22Rv1 (cell line): ENCODE data around the gene FDX2.

ENCODE experiments used
- ZFX ChIP-seq: fragments of 450-650 bp; IDR thresholded peaks from 2 replicates; pipeline ENCODE4 v1.6.1; 2017; ENCODE audit warnings: antibody characterized with exemption, borderline replicate concordance
- TF ChIP-seq, protein P1 (sequence below): fragments of 450-650 bp; IDR thresholded peaks from 2 replicates; pipeline ENCODE4 v1.5.1; 2017; ENCODE audit warnings: mild to moderate bottlenecking

DNA sequence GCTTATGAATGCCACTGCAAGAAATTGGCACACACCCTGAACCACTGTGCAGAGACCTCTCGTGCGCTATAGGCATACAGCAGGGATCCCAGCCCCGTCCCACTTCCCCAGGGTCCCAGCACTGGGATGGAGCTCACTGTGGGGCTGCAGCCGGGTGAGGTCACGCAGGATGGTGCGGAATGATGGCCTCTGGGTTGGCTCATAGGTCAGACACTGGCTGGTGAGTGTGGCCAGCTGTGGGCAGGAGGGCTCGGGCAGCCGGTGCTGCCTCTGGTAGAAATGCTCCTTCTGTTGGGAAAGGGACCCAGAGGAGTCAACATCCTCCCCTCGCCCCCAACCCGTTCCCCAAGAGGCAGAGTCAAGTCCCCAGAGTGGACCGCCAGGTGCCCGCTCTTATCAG is 40.6 kb upstream of the FDX2 start:
- TF ChIP-seq, protein P1, sequence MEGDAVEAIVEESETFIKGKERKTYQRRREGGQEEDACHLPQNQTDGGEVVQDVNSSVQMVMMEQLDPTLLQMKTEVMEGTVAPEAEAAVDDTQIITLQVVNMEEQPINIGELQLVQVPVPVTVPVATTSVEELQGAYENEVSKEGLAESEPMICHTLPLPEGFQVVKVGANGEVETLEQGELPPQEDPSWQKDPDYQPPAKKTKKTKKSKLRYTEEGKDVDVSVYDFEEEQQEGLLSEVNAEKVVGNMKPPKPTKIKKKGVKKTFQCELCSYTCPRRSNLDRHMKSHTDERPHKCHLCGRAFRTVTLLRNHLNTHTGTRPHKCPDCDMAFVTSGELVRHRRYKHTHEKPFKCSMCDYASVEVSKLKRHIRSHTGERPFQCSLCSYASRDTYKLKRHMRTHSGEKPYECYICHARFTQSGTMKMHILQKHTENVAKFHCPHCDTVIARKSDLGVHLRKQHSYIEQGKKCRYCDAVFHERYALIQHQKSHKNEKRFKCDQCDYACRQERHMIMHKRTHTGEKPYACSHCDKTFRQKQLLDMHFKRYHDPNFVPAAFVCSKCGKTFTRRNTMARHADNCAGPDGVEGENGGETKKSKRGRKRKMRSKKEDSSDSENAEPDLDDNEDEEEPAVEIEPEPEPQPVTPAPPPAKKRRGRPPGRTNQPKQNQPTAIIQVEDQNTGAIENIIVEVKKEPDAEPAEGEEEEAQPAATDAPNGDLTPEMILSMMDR, result no peak
- no peak for TF ChIP-seq ZFX
